UCSD-AML1 (cell line): ENCODE data around the gene FAM240B.

Experiments
- DNase-seq: peaks from one replicate; lab custom pipeline; 2025; ENCODE audit not compliant: unreplicated experiment; lab: John Stamatoyannopoulos, UW

FAM240B gene

DNA sequence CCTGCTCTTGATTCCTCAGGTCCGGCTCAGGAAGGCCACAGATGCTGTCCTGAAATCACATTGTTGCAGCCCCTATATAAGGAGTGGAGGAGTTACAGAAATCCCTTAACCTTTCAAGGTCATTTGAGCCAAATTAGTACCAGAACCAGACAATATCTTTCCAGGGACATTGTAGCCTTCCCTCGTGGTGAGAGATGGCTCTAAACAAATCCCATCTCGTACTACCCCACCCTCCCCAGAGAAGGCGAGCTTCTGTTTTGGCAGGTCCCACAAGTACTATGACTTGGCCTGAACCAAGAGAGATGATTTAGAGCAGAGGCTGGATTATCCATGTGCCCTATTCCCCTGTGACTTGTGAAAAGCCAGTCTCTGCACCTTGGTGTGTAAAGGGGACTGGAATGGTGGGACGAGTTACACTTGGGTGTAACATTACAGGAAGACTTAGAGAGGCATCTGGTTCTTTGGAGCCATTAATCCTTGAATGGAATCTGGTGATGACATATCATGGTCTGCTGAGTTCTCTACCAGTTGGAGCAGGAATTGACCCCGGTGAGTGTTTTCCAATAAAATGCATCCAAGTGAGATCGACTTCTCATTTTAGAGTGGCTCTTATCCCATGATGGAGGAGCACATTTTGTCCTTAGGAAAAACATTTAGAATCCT lies at the start of gene FAM240B:
FAM240B (minus strand) TSS at position 51 of the 663 bp plus-strand sequence. CDS start 16,134 bp downstream, outside the sequence.
- DNase-seq: no peak

DNA sequence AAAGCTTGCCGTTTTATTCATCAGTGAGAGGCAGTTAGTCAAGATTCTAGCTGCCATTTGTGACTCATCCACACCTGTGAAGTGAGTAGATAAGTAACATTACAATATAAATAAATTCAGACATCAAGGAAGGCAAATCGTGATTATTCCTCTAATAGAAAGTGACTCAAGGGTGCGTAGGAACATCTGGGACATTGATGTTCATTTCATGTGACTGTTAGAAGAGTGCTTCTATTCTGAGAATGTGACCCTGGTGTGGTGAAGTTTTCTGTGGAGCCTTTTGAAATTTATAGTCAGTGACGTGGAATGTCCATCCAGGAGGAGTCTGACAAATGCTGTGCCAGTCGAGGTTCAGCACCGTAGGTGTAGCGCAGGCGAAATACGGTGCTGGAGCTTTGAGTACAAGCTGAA lies 48.4 kb upstream of the FAM240B start:
- DNase-seq: no peak

DNA sequence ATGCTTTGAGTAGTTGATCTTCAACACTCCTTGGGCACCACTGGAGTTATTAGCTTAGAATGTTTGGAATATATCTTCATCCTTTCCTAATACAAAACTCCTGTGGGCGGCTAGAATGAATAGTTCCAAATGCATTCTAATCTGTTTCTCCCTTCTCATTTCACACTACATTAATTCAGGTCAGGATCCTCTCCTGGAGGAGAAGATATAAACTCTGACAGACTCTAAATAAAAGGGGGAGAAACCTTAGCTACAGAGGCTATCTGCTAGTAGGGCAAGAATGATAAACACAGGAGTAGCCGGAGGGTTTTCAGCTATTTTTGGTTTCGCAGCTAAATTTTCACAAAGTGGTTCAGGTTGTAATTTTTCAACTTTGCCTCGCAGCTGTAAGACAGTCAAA lies 45.2 kb upstream of the FAM240B start:
- no peak for DNase-seq

DNA sequence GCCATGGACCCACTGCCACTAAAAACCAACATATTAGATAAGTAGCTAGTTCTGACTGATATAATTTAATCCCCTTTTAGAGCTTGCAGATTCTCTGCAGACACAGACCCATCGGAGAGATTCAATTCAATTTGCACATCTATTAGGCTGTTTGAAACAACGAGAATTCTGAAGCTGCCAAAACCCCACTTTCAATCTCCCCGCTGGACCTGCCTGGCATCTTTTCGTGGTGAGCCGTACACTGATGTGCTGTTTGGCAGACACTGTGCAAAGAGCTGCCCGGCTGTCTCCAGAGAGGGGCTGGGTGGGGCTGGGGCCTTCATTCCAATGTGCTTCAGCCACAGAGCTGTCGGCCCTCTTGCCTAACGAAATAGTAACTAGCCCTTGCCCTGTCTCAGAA lies 42.1 kb upstream of the FAM240B start:
- no peak for DNase-seq

DNA sequence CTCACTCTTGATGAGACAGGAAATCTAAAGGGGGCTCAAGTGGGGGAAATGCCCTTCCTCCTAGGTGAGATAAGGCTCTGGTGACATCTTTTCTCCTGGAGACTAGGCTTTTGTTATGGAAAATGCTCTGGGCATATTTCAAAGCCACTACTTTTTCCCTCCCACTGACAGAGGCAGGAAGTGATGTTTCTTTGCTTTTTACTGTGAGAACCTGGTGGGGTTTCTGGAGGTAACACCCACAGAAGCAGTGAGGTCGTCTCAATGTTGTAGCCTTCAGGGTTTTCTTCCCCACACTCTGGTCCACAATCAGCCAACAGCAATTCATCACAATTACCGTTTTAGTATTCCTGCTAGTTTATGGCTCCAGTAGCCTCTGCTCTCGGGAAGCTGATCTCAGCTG lies 41.4 kb upstream of the FAM240B start:
- DNase-seq: no peak

DNA sequence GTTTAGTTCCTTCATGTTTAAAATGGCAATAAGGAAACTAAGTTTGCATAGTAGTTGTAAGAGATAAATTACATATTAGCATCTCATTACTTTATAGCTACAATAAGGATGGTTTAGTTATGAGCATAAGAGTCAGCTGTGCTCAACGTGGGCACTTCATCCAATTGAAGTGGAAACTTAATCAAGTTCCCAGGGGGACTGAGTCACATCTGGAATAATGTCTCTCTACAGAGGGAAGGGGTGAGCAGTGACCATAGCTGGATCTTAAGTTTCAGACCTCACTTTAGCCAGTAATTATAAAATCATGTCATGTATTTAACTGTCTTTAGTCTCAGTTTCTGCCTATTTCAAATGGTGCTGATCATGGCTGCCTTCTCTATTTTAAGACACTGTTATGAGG lies 36.8 kb upstream of the FAM240B start:
- no peak for DNase-seq

DNA sequence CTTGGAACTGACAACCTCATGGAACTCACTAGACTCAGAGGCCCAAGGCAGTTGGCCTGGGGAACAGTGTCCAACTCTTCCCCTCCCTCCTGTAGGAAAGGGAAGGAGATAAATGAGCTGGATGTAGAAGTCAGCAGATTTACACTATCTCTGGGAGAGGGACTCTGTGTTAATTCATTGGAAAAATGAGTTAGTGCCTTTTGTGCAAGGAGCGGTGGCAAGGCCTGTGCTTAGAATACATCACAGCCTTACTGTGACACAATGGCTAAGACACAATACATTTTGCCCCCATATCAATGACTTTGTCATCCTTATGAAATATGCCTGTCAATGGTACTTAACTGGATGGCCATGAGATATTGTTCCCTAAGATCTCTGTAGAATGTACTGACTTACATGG lies 28.0 kb upstream of the FAM240B start:
- no peak for DNase-seq

DNA sequence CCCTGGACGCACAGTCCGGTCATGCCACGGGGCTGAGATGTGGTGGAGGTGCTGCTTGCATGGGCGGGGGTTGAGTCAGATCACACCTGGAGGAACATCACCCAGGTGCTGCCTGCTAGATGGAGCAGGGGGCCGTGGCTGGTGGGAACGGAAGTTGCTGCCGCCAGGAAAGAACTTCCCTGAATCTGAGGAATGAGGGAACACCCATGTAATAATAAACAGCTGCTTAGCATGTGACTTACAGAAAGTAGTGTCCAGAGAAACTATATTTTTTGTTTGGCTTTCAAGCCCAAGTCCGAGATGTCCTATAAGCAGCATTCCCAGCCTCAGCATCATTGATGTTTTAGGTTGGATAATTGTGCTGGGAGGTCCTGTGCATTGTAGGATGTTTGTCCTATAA lies 27.1 kb upstream of the FAM240B start:
- no peak for DNase-seq

DNA sequence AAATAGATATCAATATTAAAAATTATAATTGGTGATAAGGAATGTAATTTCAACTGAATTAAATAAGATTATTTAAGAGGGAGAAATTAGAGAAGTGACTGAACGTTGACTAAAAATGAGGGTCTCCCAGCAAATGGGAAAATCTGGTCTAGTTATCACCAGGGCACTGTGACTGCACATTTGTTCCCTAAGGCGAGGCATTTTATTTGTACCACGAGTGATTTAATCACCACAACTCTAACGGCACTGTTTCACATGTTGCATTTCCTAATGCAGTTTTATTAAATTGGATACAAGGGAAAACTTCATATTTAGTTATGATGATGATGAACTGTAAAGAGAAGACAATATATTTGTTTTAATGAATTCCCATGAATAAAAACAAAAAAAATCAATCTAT lies 26.4 kb upstream of the FAM240B start:
- no peak for DNase-seq

DNA sequence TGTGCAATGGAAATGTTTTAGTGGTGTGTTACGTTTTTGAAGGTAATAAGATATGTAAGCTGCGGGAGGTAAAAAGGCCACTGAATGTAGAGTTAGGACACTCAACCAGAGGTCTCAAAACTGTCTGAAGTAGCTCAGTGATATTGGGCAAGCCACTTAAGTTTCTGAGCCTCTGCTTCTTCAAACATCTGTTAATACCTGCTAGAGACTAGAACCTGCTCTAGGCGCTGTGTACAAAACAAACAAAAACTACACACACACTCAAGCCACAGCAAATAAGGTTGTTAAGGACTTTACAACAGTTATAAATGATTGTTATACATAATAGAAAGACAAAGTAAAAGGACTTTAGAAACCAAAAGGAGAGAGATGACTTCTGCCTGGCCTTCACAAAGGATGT lies 24.6 kb upstream of the FAM240B start:
- no peak for DNase-seq

DNA sequence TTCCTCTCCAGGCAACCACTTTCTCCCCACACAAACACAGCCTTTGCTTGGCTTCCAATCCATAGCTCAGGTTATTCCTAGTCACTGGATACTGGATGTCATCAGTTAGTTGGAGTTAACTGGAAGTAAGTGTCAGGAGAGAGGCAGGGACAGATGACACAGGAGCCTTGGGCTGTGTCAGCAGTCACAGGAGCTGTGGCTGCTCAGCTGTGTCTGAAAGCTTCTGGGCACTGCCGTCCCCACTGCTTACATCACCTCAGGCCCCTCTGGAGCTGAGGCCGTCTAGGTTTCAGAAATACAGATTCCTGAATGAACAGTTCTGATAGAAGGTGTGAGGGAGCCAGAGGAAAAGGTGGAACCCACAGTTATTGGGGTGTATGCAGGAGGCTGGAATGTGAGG lies 17.3 kb upstream of the FAM240B start:
- no peak for DNase-seq

DNA sequence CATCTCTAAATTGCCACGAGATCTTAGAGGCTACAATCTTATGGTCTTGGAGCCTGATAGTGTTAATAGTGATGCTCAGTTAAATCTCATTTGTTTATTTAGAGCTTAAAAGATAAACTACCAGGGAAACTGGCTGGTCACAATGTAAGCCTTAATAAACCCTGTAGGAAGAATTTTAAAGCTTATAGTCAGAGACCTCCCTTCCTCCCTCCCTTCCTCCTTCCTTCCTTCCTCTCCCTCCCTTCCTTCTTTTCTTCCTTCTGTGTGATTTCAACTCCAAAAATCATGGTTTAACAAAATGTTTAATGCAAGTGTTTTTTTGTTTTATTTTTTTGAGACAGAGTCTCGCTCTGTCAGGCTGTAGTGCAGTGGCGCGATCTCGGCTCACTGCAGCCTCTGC lies 14.9 kb upstream of the FAM240B start:
- no peak for DNase-seq

DNA sequence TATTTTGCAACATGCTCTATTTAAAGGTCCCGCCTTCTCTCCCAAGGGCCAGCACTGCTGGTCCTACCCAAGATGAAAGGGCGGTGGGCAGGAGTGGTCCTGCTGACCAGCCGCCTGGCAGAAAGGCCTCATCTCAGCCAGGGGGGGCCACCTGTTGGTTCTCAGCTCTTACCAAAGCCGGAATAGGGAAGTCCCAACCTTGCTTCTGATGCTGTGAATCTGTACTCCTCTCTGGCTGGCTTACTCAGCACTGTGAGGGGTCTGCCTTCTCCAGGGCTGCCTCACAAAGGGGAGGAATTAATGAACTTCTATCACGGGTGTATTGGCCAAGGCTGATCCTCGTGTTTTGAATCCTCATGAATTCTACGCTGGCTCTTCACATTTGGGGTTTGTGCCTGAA lies 13.6 kb upstream of the FAM240B start:
- DNase-seq: no peak

DNA sequence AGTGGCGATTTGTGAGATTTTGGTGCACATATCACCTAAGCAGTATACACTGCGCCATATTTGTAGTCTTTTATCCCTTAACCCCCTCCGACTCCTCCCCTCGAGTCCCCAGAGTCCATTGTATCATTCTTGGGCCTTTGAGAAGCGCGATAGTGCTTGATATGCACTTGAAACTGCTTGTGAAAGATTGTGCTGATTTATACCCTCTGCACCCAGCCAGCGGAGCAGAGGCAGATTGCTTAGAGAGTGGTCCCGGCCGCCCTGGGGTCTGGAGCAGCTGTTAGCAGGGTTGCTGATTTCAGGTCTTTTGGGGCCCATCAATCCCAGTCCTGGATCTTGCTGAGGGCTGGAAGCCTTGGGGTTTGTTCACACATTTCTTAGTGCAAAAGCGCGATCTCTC lies 13.0 kb upstream of the FAM240B start:
- DNase-seq: no peak

DNA sequence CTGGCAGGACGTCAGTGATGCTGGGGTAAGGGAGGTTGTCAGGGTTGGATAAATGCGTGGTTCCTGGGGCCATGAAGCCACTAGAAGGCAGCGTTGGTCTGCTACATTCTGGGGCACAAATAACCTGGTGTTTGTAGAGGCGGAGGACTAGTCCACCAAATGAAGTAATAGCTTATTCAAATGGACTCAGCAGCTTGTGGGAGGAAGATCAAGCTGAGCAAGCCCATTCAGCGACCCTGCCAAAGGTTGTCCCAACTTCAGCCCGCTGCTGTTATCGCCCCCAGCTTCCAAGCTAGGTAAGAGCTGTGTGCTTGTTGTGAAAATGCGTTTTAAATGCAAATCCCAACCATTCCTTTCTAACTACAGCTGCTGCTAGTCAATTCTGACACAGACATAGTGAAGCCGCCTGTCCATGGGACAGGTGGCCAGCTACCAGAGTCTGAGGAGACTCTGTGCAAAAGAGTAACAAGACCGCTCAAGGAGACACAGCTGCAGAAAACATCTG lies 7.6 kb upstream of the FAM240B start:
- DNase-seq: no peak

DNA sequence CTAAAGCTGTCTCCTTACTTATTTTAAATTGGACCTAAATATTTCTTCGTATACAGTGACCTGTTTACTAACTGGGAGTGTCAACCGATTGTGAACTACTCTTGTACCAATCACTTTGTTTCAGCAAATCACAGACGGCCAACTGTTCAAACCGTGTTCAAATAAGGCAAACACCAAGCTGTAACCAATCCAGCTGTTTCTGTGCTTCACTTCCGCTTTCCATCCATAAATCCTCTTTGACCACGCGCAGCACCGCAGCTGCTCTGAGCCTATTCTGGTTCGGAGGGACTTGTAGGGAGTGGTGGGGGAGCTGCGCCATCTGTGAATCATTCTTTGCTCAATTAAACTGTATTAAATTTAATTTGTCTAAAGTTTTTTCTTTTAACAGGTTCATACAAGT lies 4.8 kb upstream of the FAM240B start:
- no peak for DNase-seq

DNA sequence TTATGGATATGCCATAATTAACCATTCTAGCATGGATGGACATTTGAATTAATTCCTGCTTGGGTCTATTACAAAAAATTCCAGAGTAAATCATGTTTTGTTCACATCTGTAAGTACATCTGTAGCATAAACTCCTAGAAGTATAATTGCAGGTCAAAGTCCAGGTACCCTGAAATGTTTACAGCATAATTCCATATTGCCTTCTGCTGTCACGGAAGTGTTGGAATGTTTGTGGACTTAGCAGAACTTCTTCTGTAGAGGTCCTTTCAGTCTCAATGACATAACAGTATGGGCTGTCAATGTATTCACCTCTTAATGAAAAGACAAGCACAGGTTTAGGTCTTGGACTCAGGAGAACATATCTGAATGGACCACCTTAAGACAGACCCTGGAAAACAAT lies 1.8 kb downstream of the FAM240B start:
- no peak for DNase-seq

DNA sequence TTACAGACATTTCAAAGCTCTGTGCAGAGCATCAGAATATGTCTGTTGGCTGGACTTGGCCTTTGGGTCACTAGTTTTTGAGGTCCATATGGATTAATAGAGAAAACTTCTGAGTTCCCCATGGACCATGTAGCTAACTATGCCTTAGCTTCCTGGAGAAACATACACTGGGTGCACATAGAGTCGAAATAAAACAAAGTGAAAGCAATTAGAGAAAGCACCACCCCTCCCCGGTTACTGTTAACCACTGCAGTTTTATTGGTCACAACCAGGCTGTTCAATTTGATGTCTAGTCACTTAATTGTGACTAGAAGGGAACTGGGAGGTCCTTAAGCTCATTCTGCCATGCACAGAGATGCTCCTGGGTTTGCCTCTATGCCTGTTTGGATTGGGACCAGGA lies 4.2 kb downstream of the FAM240B start:
- no peak for DNase-seq

DNA sequence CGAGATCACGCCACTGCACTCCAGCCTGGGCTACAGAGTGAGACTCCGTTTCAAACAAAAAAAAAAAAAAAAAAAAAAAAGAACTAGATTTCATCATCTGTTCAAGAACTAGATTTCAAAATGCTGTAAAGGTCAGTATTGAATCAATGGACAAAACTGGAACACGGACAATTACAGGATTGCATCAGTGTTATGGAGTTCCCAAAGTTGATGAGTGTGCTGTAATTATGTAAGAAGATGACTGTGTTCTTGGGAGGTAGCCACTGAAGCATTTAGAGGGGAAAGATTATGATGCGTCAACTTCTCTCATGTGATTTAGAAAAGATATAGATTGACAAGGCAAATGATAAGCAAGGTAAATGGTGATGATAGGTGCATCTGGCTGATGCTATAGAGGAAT lies 6.5 kb downstream of the FAM240B start:
- no peak for DNase-seq

DNA sequence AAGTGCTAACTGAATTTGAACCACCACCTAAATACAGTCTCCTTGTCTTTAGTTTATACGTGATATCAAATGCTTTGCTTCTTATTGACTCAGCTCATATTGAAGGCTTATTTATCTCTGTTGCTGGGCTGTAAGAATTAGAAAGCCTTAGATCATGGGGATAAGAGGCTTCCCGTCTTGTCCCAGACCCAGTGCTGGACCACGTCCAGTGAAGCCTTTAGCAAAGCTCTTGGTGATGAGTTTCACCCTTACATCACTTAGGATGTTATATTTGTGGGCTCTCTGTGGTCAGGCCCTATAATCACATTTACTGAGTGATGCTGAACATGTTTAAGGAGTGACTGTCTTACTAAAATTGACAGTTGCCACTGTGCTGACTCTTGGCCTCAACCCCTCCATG lies 11.2 kb downstream of the FAM240B start:
- DNase-seq: no peak

DNA sequence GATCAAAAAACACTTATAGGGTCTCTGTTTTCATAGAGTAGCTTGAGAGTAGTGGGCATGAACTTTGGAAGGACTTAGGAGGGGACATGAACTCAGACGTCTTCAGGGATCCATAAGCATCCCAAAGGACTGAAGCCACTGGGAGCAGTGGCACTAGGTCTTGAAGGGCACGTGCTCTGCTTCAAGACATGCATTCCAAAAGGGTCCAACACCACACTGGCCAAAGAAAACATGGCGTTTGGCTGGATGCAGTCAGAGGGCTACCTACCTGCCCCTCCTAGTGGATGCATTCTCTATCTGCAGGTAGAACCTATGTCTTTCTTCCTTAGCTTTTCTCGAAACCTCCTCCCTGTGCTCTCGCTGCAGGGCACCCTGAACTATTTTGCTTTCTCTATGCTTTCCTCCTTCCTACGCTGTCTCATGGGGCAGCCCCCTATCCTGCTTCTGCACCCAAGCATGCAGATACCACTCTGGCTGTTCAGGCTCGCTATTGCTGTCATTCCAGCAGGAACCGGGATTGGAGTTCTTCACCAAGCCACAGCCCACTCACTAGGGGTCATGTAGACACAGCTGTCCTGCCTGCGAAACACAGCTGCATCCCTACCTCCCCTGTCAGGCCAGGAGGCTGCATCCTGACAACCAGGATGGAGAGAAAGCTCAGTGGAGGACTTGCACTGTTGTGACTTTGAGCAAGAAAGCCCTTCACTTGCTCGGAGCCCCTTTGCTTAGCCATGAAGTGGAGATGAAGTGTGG lies 11.9 kb downstream of the FAM240B start:
- no peak for DNase-seq

DNA sequence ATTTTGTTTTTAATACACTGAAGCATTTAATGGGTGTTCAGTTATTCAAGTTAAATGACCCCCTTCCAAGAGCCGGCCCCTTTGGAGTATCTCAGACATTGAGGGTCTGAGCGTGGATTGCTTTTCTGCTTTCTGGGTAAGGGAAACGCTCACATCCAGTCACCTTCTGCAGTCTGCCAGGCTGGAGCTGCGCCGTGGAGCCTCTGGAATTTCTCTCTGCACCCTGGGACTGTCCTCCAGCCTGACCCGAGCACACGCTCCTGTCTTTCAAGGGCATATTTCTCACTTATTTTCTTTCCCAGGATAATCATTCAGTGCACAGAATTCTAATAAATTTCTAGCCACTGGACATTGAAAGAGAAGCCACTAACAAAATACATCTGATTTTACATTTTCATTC lies 13.4 kb downstream of the FAM240B start:
- DNase-seq: no peak

DNA sequence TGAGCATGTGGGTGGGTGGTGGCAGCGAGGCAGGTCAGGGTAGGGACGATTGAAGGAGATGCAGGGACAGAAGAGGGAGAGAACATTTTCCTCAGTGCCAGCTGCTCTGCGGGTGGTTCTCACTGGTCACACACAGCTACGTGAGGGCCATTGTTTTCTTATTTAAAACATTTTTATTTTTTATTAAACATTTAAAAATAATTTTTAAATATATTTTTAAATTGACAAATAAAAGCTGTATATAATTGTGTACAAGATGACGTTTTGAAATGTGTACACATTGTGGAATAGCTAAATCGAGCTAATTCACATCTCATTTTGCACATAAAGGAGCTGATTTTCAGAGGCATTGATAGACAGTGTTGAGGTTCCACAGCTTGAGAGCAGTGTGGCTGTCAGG lies 14.0 kb downstream of the FAM240B start:
- no peak for DNase-seq
